ENCODE data around the gene PRKN.
"Not testable (repeated sequence)": the region's sequence is repeated elsewhere in the genome, so short reads cannot be mapped to it uniquely, and the experiment has no call there.

The PRKN gene

GRCh38 chr6:161353208-161353613, 1374.4 kb downstream of the PRKN start:
- DNase-seq (ENCODE audit: low read depth): no peak

DNA sequence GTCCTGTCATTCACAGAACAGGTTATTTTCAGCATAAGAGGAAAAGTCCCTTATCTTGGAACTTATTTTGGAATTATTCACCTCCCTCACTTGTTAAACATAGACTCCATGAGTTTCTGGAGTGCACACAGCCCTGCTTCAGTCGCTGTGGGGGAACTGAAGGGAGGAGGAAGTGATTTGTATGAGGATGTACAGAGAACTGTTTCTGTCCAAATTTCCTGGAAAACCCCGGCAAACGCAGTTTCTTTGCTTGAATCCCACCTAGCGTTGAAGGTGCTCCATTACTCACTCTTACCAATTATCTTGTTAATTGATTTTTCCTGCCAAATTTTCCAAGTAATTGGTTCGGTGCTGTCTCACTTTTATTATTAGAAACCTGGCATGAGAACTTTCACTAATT, 1375.7 kb downstream of the PRKN start:
- no peak for DNase-seq (ENCODE audit: low read depth)

DNA sequence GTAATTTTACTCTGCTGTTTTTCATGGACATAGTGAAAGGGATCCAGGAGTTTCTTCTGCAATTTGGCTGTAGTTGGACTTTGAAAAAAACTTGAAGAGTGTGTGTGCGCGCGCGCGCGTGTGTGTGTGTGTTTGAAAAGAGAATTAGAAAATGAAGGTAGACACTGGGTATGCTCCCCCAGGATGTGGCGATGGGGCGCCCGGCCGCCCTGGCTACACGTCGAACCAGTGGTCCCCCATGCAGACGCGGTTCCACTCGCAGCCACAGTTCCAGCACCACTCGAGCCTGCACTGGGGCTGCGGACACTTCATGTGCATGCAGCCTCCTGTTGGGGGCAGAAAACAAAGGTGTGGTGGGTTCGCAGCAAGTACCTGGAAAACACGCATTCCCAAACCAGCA, 1377.7 kb downstream of the PRKN start:
- no peak for DNase-seq (ENCODE audit: low read depth)

DNA sequence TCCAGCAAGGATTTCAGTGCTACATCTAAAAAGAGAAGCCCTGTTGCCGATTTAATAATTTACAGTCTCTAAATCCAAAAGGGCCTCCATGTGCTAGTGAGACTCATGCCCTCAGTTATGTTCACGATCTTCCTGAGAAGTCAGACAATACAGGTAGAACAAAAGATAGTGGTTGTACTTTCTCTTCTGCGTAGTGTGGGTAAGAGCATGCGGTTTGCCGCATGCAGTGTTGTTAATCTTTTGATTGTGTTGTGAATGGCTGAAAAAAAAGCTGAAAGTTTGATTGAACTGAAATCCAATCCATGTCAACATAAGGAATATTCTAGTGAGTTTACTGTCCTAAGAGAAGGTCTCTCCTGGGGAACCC, 1379.0 kb downstream of the PRKN start:
- no peak for DNase-seq (ENCODE audit: low read depth)

GRCh38 chr6:161347988-161348627, 1379.5 kb downstream of the PRKN start:
- DNase-seq (ENCODE audit: low read depth): no peak

GRCh38 chr6:161347125-161347524, 1380.4 kb downstream of the PRKN start:
- no peak for DNase-seq (ENCODE audit: low read depth)

DNA sequence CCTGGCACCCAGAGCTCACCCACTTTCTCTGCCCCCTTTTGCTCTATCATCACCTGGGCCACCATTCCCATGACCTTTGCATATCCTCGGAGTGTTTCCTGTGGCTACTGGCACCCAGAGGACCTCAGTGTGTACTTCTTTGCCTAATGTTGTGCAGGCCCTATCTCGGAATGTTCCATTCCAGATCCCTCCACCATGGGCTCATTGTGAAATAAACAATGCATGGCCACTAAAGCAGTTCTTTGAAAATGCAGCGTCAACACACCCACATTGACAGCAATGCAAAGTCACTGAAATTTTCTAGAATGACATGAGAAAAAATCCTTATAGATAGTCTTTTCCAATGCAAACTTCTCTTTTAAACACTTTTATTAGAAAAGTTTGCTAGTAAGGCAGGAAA, 1380.8 kb downstream of the PRKN start:
- no peak for DNase-seq (ENCODE audit: low read depth)

GRCh38 chr6:161344626-161345025, 1382.9 kb downstream of the PRKN start:
- DNase-seq (ENCODE audit: low read depth): no peak

DNA sequence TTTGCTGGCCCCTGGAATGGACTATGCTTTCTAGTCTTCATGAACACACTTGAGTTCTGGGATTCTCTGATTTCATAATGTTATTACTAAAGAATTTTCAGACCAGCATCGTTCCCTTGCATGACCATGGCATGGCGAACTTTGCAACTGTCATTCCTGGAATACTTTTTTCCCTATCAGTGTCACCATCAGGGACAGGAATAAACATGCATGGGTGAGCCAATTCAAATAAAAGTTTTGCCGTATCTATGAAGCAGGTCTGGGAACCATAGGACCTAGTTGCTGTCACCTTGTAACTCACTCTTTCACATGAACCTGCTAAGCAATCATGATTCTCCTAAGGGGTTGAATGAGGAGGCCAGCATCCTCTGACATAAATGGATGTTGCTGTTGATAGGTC, 1385.5 kb downstream of the PRKN start:
- no peak for DNase-seq (ENCODE audit: low read depth)

DNA sequence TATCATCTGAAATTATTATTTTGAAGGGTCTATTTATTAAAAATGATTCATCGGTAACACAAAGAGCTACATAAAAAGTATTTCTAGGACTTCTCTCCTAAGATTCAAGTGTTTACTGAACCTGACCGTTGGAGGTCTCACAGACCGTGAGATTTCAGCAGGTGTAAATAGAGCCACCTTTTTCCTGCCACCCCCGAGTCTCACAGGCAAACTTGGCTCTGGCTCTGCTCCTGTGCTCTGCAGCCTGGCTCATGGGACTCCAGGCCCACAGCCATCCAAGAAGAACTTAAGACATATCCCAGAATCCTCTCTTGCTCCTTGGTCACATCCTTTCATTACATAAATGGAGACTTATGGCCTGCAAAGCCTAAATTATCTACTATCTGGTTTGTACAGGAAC, 1385.9 kb downstream of the PRKN start:
- no peak for DNase-seq (ENCODE audit: low read depth)

GRCh38 chr6:161338015-161338414, 1389.6 kb downstream of the PRKN start:
- DNase-seq (ENCODE audit: low read depth): no peak

- DNase-seq (ENCODE audit: low read depth): no peak
Measured at GRCh38 chr6:161336479-161336878, 1391.1 kb downstream of the PRKN start.

DNA sequence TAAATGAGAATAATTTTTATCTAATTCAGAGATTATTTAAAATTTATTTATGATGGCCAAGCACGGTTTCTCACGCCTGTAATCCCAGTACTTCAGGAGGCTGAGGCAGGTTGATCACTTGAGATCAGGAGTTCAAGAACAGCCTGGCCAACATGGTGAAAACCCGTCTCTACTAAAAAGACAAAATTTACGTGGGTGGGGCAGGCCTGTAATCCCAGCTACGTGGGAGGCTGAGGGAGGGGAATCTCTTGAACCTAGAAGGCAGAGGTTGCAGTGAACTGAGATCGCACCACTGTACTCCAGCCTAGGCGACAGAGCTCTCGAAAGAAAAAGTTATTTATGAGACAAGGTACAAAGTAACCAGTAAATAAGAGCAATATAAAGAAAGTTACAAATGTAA, 1394.2 kb downstream of the PRKN start:
- no peak for DNase-seq (ENCODE audit: low read depth)

DNA sequence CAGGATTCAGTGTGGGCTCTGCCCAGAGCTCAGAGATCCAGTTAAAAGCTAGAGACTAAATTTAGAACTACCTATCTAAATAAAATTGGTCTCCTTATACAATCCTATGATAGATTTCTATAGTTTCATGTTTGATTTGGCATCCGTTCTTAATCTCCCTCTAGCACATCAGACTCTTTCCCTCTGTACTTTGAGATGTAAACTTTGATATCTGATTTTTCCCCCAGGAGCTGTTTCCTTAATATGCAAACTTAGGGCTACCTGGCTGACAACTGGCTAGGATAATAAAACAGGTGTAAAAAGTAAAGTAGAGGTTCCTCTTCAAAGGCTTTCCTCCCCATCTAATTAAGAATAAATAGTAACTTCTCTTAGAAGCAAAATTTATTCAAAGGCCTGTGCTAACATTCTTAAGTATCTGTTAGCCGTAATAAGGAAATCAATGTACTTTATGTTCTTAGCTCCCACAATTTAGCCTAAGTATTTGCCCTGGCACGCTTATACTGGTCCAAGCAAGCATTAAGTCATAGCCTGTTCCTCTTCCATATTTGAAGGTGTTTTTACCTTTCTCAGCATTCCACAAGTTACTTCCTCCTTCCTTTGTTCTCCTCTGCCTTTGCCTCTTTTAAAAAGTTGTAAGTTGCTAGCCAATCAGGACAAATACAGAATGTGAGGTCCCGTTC, 1396.0 kb downstream of the PRKN start:
- DNase-seq (ENCODE audit: low read depth): not testable (repeated sequence)

GRCh38 chr6:161327360-161327953, 1400.1 kb downstream of the PRKN start:
- DNase-seq (ENCODE audit: low read depth): peak; percentile 17

DNA sequence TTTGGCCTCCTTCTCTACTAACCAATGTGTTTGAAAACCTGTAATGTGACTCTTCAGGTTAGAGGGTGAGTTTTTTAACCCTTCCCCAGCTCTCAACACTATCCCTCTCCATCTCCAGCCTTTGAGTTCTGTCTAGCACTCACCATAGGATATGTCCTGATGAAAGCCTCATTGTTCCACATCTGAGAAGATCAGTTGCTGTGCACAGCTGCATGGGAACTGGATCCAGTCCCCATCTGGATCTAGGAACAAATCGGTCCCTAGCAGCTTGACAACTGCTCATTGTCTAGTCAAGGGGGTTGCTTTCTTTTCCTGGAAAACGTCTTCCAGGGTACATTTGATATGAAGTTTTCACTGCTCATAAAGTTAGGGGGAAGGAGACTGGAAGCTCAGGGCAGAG, 1408.3 kb downstream of the PRKN start:
- no peak for DNase-seq (ENCODE audit: low read depth)

GRCh38 chr6:161318456-161318855, 1409.1 kb downstream of the PRKN start:
- DNase-seq (ENCODE audit: low read depth): no peak

DNA sequence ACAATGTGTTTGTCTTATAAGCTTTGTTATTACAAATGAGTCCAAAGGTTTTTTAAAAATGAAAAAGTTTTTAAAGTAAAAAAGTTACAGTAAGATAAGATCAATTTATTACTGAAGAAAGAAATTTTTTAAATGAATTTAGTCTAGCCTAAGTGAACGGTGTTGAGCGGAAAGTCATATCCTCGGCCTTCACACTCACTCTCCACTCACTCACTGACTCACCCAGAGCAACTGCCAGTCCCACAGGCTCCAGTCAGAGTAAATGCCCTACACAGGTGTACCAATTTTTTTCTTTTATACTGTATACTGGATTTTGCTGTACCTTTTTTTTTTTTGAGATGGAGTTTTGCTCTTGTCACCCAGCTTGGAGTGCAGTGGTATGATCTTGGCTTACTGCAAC, 1411.0 kb downstream of the PRKN start:
- no peak for DNase-seq (ENCODE audit: low read depth)

- DNase-seq (ENCODE audit: low read depth): not testable (repeated sequence)
Measured at GRCh38 chr6:161315246-161315917, 1412.2 kb downstream of the PRKN start.

DNA sequence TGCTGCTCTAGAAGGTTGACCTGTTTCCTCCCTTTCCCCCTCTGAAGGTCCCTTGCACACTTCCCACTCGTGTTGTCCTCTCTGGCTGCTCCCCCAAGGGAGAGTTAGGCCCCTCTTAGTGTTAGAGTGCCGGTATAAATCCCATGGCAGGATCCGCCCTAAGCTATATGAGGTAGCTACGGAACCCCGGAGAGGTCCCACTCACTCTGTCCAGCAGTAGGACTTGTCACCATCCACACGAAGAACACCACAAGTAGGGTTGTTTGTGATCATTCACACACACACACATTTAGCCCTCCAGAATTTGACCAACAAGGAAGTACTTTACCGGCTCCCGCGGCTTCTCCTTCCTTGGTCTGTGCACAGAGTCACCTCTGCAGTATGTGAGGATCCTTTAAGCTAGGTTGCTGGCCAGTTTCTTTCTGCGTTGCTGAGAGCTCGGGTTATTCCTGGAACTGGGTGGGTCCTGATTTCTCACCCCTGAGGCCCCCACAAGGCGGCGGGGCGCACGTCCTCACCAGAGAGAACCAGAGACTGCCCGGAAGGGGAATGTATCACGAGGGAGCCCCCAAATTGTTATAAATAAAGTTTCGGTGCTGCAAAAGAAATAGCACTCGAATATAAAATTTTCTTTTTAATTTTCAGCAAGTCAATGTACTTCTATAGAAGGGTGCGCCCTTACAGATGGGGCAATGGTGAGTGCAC, 1412.9 kb downstream of the PRKN start:
- not testable (repeated sequence) for DNase-seq (ENCODE audit: low read depth)

DNA sequence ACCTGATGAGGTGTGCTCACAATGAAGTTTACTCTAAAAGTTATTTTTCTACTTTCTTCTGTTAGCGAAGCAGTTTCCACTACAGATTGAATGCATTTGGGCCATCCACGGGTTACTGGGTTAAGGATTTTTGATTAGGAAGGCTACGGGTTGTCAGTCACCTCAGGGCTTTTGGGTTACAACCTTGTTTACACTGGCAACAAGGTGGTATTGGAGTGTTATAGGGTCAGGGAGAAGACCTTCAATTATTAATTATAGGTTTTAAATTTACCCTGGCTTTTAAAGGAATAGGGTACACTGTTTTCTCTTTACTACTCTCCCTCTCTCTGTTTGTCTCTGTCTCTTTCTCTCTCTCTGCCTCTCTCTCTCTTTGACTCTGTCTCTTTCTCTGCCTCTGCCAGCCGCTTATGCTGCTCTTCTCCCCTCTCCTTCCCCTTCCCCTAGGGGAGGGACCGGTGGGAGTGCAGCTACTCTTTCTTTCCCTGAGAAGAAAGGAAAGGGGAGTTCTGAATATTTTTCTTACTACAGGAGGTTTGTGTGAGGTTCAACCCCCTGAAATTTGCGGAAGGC, 1413.5 kb downstream of the PRKN start:
- DNase-seq (ENCODE audit: low read depth): no peak

- DNase-seq (ENCODE audit: low read depth): not testable (repeated sequence)
Measured at GRCh38 chr6:161313475-161313874, 1414.1 kb downstream of the PRKN start.

All from CMK (cell line).